Measurements from ENCODE around the gene SPP2.

GRCh38 chr2:234116010-234116409 lies 65.5 kb downstream of the SPP2 start:
- no peak for TF ChIP-seq POLR2A (IDR thresholded peaks at IDR 0.05)
- TF ChIP-seq CTCF (IDR thresholded peaks at IDR 0.05), result no peak

Data from vagina (tissue), 2 donors.